Mammary epithelial cell (primary cell): ENCODE measurements around the gene HNMT.

Source experiments
- CTCF ChIP-seq, 2 donors: IDR thresholded peaks in 1 of 2; conservative IDR thresholded peaks in 1 of 2; 2 replicates each; pipeline ENCODE4 v1.5.1; 2011 to 2012; ENCODE audit warnings: inconsistent platforms in 2 of 2, low read length in 2 of 2, mild to moderate bottlenecking in 2 of 2, control low read depth in 1 of 2, low read depth in 1 of 2; ENCODE audit not compliant: insufficient read depth in 1 of 2; ENCODE audit errors: extremely low read depth in 1 of 2
- EZH2 ChIP-seq: IDR thresholded peaks from 2 replicates; pipeline ENCODE4 v1.6.1; 2012; ENCODE audit warnings: low read length, inconsistent platforms, borderline replicate concordance

- no peak for TF ChIP-seq CTCF (conservative IDR thresholded peaks at IDR 0.05 in 1 of 2, IDR thresholded peaks at IDR 0.05 in 1 of 2; ENCODE audit: extremely low read depth in 1 of 2, insufficient read depth in 1 of 2, low read depth in 1 of 2, low read length in 2 of 2)
- no peak for TF ChIP-seq EZH2
Measured at GRCh38 chr2:138012082-138012481, 47.8 kb downstream of the HNMT start.
